GM23338 (cell line): ENCODE measurements around the gene ARID1B. TPM values are rescaled to one million over a fixed set of nuclear protein-coding genes. Genes with fewer than 3 reads are reported as not detected.

Experiments used
- ATAC-seq: fragments of 200-7000 bp; cut with Tn5 transposase; 3 replicates; pipeline ENCODE4 v1.9.1; 2020
- DNase-seq: peaks from one replicate; pipeline ENCODE4 v3.0.0-alpha.2; 2015; ENCODE audit warnings: low spot score
- H2AFZ ChIP-seq: fragments of 200-600 bp; sonication (generic); 2 replicates; pipeline ENCODE4 v1.8.0; 2016; ENCODE audit warnings: antibody characterized with exemption, mild to moderate bottlenecking, moderate library complexity
- H3F3A ChIP-seq: fragments of 200-600 bp; sonication (generic); replicated peaks from 2 replicates; pipeline ENCODE4 v1.8.0; 2017; ENCODE audit warnings: antibody characterized with exemption, mixed run types, low read depth
- H3K27ac ChIP-seq: fragments of 200-600 bp; sonication (generic); 2 replicates; pipeline ENCODE4 v1.6.1; 2016; ENCODE audit warnings: low read depth
- H3K27me3 ChIP-seq: fragments of 200-600 bp; sonication (generic); 2 replicates; pipeline ENCODE4 v1.8.0; 2016; ENCODE audit warnings: mild to moderate bottlenecking, mixed run types, moderate library complexity; ENCODE audit not compliant: insufficient read depth
- H3K36me3 ChIP-seq: fragments of 200-600 bp; sonication (generic); 2 replicates; pipeline ENCODE4 v1.8.0; 2016; ENCODE audit warnings: mild to moderate bottlenecking; ENCODE audit not compliant: insufficient read depth
- H3K4me1 ChIP-seq: fragments of 200-600 bp; sonication (generic); 2 replicates; pipeline ENCODE4 v1.8.0; 2016; ENCODE audit warnings: mild to moderate bottlenecking, moderate library complexity; ENCODE audit not compliant: insufficient read depth
- H3K4me2 ChIP-seq: fragments of 200-600 bp; sonication (generic); 2 replicates; pipeline ENCODE4 v1.7.1; 2017; ENCODE audit warnings: mixed run types
- H3K4me3 ChIP-seq: fragments of 200-600 bp; sonication (generic); 2 replicates; pipeline ENCODE4 v1.6.1; 2016; ENCODE audit warnings: mixed run types
- H3K79me2 ChIP-seq: fragments of 200-600 bp; sonication (generic); replicated peaks from 2 replicates; pipeline ENCODE4 v1.8.0; 2017; ENCODE audit warnings: mild to moderate bottlenecking; ENCODE audit not compliant: insufficient read depth
- H3K9me2 ChIP-seq: fragments of 200-600 bp; sonication (generic); 2 replicates; pipeline ENCODE4 v1.8.0; 2017; ENCODE audit not compliant: insufficient read depth
- H4K20me1 ChIP-seq: fragments of 200-600 bp; sonication (generic); replicated peaks from 2 replicates; pipeline ENCODE4 v1.8.0; 2017; ENCODE audit warnings: mild to moderate bottlenecking; ENCODE audit not compliant: insufficient read depth
- H3K27ac Mint-ChIP-seq: 2 replicates; pipeline ENCODE4 v1.8.0; 2020; ENCODE audit warnings: inconsistent platforms, mild to moderate bottlenecking, moderate library complexity, mixed read lengths
- H3K27me3 Mint-ChIP-seq: 3 replicates; pipeline ENCODE4 v1.8.0; 2022; ENCODE audit warnings: low read depth, mild to moderate bottlenecking, moderate library complexity, mixed read lengths, inconsistent platforms; ENCODE audit not compliant: insufficient read depth, poor library complexity
- H3K36me3 Mint-ChIP-seq: 3 replicates; pipeline ENCODE4 v1.8.0; 2021; ENCODE audit warnings: low read depth, mild to moderate bottlenecking, inconsistent platforms, moderate library complexity, mixed read lengths
- H3K4me1 Mint-ChIP-seq: 3 replicates; pipeline ENCODE4 v1.8.0; 2020; ENCODE audit warnings: mild to moderate bottlenecking, inconsistent platforms, mixed read lengths
- H3K4me3 Mint-ChIP-seq: 3 replicates; pipeline ENCODE4 v1.8.0; 2021; ENCODE audit warnings: moderate library complexity, mild to moderate bottlenecking, inconsistent platforms, mixed read lengths
- H3K9me3 Mint-ChIP-seq: 3 replicates; pipeline ENCODE4 v1.8.0; 2020; ENCODE audit warnings: moderate library complexity, mild to moderate bottlenecking, inconsistent platforms, mixed read lengths
- CREB1 ChIP-seq: fragments of 250-450 bp; sonication (Bioruptor Pico); IDR thresholded peaks from 2 replicates; pipeline ENCODE4 v1.5.0; 2020; ENCODE audit warnings: low read depth, mild to moderate bottlenecking, moderate library complexity
- CTCF ChIP-seq, 2 experiments: fragments of 200-600 bp in 1 of 2; sonication (generic) in 1 of 2; conservative IDR thresholded peaks; 2 replicates each; pipeline versions ENCODE4 v1.5.1 to v1.6.1; 2016 to 2017; ENCODE audit warnings: antibody characterized with exemption in 2 of 2, low read depth in 2 of 2, mild to moderate bottlenecking in 2 of 2, moderate library complexity in 1 of 2
- NANOG ChIP-seq: IDR thresholded peaks from 2 replicates; pipeline ENCODE4 v1.6.1; 2016; ENCODE audit warnings: antibody characterized with exemption, borderline replicate concordance
- REST ChIP-seq: IDR thresholded peaks from one replicate; pipeline ENCODE4 v1.6.1; 2018; ENCODE audit warnings: antibody characterized with exemption; ENCODE audit not compliant: unreplicated experiment
- STAT1 ChIP-seq: IDR thresholded peaks from one replicate; pipeline ENCODE4 v1.6.1; 2016; ENCODE audit warnings: antibody characterized with exemption; ENCODE audit not compliant: unreplicated experiment
- ZNF331 ChIP-seq: fragments of 250-450 bp; sonication (Bioruptor Pico); IDR thresholded peaks from 2 replicates; pipeline ENCODE4 v1.5.0; 2020; ENCODE audit warnings: low read depth, mild to moderate bottlenecking, moderate library complexity
- ZNF462 ChIP-seq: fragments of 250-450 bp; sonication (Bioruptor Pico); IDR thresholded peaks from 2 replicates; pipeline ENCODE4 v1.5.0; 2020; ENCODE audit warnings: mild to moderate bottlenecking, moderate library complexity
- polyA plus RNA-seq: library from polyadenylated mRNA; unstranded; fragments of >200 nt; fragmentation: Nextera tagmentation; extraction: Ambion mirVana; gene quantifications from 2 replicates; pipeline ENCODE4 v1.2.1, GENCODE V29; 2016
- total RNA-seq: library from RNA; depleted of rRNA; stranded (reverse); fragments of >200 nt; shearing (Covaris generic); gene quantifications from 2 replicates; pipeline ENCODE4 v1.2.3, GENCODE V29; 2014

The ARID1B gene
- total and polyA plus RNA-seq, 2 experiments from 2014 or later = 59.3 to 72.2 TPM

- H2AFZ ChIP-seq = no peak overlapping the region
- Mint-ChIP-seq H3K4me1 (peaks cover 65% of the 10 kb centered on the region), H3K4me3 (no peak overlapping the region), H3K36me3 (0 out of 3 replicates have a peak, but pooled peaks cover 6% of the 10 kb centered on the region), H3K27ac (no peak overlapping the region), H3K9me3 (no peaks in the 10 kb centered on the region), H3K27me3 (peaks cover 12% of the 10 kb centered on the region)
- peaks cover 39% of the 10 kb centered on the region for H3K4me1 ChIP-seq
- H3K36me3 ChIP-seq = no peaks in the 10 kb centered on the region
- H3K27me3 ChIP-seq = no peaks in the 10 kb centered on the region
- 0 out of 2 replicates have a peak overlapping the region, but pooled peaks have one; percentile 22 for H3K27ac ChIP-seq
- no peak overlapping the region for H3K4me3 ChIP-seq
- H3F3A ChIP-seq = no peaks in the 10 kb centered on the region
- ATAC-seq (no peak), DNase-seq (no peak)
- H3K9me2 ChIP-seq = no peaks in the 10 kb centered on the region
- no peak overlapping the region for H3K4me2 ChIP-seq
- peaks cover 90% of the 10 kb centered on the region for H3K79me2 ChIP-seq
- TF ChIP-seq CTCF (conservative IDR thresholded peaks at IDR 0.05; ENCODE audit: low read depth in 2 of 2) (no peak), CREB1 (CRISPR knock-in tag) (no peak), ZNF462 (CRISPR knock-in tag) (no peak)
- H4K20me1 ChIP-seq = no peaks in the 10 kb centered on the region; the same call in 1 of the 2 replicates
These were observed 147.1 kb downstream of the ARID1B start for GRCh38 chr6:156924246-156924645.

GRCh38 chr6:156925026-156925425 is 147.8 kb downstream of the ARID1B start:
- H4K20me1 ChIP-seq = no peaks in the 10 kb centered on the region; the same call in 1 of the 2 replicates
- H3K4me1 Mint-ChIP-seq = peaks cover 63% of the 10 kb centered on the region
- TF ChIP-seq NANOG (no peak), CTCF (conservative IDR thresholded peaks at IDR 0.05; ENCODE audit: low read depth in 2 of 2) (no peak), STAT1 (no peak), REST (no peak), ZNF331 (no peak)

More at GRCh38 chr6:156925026-156925425, 147.8 kb downstream of the ARID1B start:
- H3K27ac Mint-ChIP-seq = no peak overlapping the region
- no peaks in the 10 kb centered on the region for H3K36me3 ChIP-seq
- no peaks in the 10 kb centered on the region for H3K9me2 ChIP-seq
- H3K79me2 ChIP-seq = peaks cover 91% of the 10 kb centered on the region
- H2AFZ ChIP-seq = no peak overlapping the region
- H3K9me3 Mint-ChIP-seq = no peaks in the 10 kb centered on the region
- ATAC-seq (peak; percentile 21; the same call in 2 of the 3 replicates), DNase-seq (no peak)
- H3K27me3 ChIP-seq = no peaks in the 10 kb centered on the region
- H3K4me2 ChIP-seq = no peak overlapping the region
- no peak overlapping the region for H3K4me3 Mint-ChIP-seq
- H3K27ac ChIP-seq = no peak overlapping the region; the same call in 1 of the 2 replicates
- H3F3A ChIP-seq = no peaks in the 10 kb centered on the region
- H3K4me1 ChIP-seq = peaks cover 31% of the 10 kb centered on the region
- no peak overlapping the region for H3K4me3 ChIP-seq
- 0 out of 3 replicates have a peak, but pooled peaks cover 6% of the 10 kb centered on the region for H3K36me3 Mint-ChIP-seq
- peaks cover 11% of the 10 kb centered on the region for H3K27me3 Mint-ChIP-seq
